ENCODE measurements around the gene NMRK2.

NMRK2 gene

DNA sequence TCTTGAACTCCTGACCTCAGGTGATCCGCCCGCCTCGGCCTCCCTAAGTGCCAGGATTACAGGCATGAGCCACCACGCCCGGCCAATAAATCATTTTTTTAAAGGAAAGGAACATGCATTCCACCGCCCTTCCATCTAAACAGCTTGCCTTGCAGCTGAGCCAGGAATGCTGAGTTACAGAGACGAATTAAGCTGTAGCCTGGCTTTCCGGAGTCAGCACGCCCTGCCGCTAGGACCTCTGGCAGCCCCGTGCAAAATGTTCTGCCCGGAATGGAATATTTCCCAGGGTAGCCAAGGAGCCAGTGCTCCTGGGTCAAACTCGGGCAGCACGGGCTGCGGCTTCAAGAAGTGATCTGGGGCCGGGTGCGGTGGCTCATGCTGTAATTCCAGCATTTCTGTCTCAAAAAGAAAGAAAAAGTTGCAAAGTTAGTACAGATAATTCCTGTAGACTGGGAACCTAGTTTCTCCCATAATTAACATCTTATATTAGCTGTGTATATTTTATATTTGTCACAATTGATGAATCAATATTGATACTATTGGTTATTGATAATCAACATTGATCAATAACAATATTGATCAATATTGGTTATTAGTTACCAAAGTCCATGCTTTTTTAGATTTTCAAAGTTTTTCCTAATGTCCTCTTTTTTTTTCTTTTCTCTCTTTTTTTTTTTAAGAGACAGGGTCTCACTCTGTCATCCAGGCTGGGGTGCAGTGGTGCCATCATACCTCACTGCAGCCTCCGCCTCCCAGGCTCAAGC lies 33.2 kb upstream of the NMRK2 start:
- TF ChIP-seq, protein P1, sequence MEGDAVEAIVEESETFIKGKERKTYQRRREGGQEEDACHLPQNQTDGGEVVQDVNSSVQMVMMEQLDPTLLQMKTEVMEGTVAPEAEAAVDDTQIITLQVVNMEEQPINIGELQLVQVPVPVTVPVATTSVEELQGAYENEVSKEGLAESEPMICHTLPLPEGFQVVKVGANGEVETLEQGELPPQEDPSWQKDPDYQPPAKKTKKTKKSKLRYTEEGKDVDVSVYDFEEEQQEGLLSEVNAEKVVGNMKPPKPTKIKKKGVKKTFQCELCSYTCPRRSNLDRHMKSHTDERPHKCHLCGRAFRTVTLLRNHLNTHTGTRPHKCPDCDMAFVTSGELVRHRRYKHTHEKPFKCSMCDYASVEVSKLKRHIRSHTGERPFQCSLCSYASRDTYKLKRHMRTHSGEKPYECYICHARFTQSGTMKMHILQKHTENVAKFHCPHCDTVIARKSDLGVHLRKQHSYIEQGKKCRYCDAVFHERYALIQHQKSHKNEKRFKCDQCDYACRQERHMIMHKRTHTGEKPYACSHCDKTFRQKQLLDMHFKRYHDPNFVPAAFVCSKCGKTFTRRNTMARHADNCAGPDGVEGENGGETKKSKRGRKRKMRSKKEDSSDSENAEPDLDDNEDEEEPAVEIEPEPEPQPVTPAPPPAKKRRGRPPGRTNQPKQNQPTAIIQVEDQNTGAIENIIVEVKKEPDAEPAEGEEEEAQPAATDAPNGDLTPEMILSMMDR (conservative IDR thresholded peaks at IDR 0.05): no peak
- no peak overlapping the region for H3K27ac ChIP-seq

DNA sequence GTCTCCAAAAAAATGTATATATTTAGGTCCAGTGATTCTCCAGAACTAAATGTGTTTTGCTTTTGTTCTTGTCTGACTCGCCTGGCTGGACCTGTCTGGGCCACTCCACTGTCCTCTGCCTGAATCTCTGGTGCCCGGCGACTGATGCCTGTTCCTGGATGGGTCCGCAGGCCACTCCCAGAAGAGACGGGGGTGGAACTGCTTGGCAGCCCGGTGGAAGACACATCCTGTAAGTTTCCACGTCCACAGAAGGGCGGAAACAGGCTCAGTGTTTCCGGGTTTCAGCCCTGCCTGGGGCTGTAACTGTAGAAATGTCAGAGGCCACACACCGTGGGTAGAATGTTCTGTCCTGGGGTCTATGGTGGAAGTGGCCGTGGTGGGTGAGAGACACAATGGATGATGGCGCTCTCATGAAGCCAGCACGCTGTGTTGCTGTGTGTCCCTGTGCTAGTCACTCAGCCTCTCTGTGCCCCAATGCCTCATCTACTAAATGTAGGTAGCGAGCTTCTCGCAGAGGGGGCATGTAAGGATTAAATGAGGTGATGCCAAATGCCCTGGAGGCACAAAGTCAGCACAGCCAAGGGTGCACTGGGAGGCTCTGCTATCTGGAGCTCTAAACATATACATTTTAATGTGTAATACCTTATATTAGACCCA lies 30.4 kb upstream of the NMRK2 start:
- TF ChIP-seq, protein P1 (conservative IDR thresholded peaks at IDR 0.05): no peak
- no peak overlapping the region for H3K27ac ChIP-seq

DNA sequence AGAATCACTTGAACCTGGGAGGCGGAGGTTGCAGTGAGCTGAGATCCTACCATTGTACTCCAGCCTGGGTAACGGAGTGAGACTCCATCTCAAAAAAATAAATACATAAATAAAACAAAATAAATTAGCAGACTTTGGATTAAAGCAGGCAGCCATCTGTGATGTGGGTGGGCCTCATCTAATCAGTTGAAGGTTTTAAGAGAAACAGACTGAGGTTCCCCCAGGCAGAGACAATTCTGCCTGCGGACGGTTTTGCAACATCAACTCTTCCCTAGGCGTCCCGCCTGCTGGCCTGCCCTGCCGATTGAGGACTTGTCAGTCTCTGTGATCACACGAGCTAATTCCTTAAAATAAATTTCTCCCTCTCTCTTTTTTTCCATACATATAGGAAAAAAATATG lies 28.6 kb upstream of the NMRK2 start:
- TF ChIP-seq, protein P1 (conservative IDR thresholded peaks at IDR 0.05): no peak
- H3K27ac ChIP-seq: no peak overlapping the region

GRCh38 chr19:3907626-3908265 lies 25.1 kb upstream of the NMRK2 start:
- no peak overlapping the region for H3K27ac ChIP-seq

DNA sequence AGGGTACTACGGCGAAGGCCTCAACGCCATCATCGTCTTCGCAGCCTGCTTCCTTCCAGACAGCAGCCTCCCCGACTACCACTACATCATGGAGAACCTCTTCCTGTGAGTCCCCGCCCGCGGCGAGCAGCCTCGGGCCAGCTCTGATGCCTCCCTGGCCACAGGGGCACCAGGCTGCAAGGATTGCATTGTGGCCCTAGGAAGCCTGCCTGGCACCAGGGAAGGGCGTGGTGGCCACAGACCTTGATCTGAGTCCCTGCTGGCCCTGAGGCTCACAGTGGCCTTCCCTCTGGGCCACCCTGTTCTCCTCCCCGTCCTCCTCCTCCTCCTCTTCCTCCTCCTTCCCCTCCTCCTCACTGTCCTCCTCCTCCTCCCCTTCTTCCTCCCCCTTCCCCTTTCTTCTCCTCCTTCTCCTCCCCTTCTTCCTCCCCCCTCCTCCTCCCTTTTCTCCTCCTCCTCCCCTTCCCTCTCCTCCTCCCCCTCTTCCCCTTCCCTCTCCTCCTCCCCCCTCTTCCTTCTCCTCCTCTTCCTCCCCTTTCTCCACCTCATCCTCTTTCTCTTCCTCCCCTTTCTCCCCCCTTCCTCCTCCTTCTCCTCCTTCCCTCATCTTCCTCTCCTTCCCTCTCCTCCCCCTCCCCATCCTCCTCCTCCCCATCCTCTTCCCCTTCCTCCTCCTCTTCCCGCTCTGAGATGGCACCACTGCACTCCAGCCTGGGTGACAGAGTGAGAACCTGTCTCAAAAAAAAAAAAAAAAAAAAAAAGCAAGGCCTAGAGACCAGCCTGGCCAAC lies 24.4 kb upstream of the NMRK2 start:
- no peak overlapping the region for H3K27ac ChIP-seq
- TF ChIP-seq, protein P1 (conservative IDR thresholded peaks at IDR 0.05): no peak

More at GRCh38 chr19:3907626-3908265, 25.1 kb upstream of the NMRK2 start:
- TF ChIP-seq, protein P1 (conservative IDR thresholded peaks at IDR 0.05): no peak

DNA sequence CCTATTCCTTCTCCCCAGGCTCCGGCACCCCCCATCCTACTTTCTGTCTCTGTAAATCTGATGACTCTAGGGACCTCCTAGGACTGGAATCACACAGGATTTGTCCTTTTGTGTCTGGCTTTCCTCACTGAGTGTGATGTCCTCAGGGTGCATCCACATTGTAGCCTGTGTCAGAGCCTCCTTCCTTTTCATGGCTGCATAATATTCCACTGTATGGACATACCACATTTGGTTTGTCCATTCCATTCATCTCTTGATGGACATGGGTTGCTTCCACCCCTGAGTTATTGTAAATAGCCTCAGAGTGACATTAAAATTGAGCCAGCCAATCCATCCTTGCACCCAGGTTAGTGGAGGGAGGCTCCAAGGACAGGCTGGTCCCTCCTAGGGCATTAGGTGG lies 22.8 kb upstream of the NMRK2 start:
- TF ChIP-seq, protein P1 (conservative IDR thresholded peaks at IDR 0.05): no peak

DNA sequence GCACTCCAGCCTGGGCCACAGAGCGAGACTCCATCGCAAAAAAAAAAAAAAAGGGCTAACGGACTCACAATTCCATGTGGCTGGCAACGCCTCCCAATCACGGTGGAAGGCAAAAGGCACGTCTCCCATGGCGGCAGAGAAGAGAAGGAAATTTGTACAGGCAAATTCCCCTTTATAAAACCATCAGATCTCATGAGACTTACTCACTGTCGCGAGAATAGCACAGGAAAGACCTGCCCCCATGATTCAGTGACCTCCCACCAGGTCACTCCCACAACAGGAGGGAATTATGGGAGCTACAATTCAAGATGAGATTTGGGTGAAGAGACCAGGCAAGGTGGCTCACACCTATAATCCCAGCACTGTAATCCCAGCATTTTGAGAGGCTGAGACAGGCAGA lies 18.7 kb upstream of the NMRK2 start:
- no peak overlapping the region for H3K27ac ChIP-seq
- TF ChIP-seq, protein P1 (conservative IDR thresholded peaks at IDR 0.05): no peak

More for the DNA sequence above, 22.8 kb upstream of the NMRK2 start:
- no peak overlapping the region for H3K27ac ChIP-seq

Measured in VCaP (cell line).